SHP77 (cell line): ENCODE results near the gene SOCS1.

ENCODE experiments used
- DNase-seq, 2 experiments: peaks; one replicate each; lab custom pipeline; 2025; lab: John Stamatoyannopoulos, UW

Gene SOCS1

DNA sequence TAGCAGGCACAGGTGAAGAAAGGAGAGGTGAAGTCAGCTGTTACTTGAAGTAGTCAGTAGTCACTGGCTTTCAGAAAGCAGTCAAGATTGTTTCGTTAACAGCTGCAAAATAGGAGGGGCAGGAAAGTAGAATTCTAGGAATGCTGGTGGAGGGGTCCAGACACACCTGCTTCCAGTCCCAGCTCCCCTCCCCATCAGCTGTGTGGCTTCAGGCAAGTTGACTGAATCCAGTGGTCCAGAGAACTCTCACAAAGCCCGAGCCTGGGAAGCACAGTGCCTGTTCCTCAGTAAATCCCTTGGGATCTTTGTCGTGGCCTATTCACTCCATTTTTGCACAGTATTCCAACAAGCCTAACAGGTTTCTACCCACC, 4.6 kb upstream of the SOCS1 start:
- DNase-seq: no peak

DNA sequence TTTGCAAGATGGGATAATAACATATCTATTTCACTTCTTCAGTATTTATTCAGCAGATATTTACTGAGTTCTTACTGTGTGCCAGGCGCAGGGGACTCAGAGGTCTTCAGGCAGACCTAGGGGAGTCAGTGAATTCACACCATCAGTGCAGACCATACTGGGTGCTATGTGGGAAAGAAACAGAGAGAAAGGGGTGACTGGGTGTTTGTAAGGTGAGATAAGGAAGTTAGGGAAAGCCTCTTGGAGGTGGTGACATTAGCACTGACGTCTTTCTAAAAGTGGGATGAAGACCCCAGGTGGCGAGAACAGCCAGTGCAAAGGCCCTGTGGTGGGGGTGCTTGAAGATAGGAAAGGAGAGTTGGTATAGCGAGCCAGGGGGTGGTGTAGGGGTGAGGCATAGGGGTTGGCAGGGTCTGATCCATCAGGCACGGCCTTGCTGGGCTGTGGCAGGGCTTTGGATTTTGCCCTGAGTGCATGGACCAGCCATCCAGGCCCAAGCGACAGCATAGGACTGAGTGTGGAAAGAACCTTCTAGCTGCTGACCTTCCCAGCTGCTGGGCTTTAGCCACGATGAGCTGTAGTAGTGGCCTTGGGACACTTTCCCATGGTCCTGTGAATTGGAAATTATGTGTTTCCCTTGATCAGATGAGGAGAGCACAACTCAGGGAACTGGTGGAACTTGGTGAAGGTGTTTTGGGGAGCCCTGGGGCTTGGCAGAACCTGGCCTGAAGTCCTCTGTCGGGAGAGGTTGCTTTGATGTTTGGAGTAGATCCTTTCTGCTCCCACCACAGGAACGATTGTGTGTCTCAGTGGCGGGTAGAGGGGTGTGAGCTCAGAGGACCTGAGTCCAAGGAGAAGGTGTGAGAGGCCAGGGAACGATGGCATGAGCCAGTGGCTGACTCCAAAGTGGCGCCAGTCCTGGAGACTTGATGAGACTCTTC, 3.9 kb upstream of the SOCS1 start:
- DNase-seq: no peak

DNA sequence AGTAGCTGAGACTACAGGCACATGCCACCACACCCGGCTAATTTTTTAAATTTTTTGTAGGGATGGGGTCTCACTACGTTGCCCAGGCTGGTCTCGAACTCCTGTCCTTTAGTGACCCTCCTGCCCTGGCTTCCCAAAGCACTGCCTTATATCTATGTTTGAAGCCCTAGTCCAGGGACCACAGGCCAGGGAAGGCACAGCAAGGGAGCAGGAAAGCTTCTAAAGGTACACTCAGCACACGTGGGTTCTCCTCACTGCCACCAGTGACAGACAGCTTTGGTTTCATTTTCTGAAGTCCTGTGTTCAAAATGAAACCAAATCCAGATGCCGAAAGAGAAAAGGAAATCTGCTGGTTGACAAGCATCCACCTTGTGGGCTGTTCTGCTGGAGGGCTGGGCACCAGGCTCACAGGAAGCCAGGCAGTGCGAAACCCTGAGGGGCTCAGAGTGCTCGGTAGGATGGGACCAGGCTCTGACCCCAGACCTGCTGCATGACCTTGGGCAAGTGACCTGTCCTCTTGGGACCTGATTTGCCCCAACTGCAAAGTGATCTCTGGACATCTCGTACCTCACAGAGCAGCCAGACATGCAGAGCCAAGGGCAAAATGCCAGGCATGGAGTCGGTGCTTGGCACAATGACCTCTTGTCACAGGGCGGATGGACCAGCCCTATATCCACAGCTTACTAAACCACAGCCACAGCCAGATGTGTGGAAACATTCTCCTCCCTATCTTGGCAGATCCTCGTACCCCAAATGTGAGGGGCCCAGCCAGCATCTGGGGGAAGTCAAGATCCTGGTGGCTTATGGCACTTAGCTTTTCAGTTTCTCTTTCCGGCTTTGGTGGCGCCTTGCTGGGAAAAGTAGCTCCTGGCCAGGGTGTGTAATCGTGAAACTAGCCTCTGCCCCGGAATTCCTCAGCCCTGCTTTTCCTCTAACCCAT, 2.8 kb upstream of the SOCS1 start:
- no peak for DNase-seq

DNA sequence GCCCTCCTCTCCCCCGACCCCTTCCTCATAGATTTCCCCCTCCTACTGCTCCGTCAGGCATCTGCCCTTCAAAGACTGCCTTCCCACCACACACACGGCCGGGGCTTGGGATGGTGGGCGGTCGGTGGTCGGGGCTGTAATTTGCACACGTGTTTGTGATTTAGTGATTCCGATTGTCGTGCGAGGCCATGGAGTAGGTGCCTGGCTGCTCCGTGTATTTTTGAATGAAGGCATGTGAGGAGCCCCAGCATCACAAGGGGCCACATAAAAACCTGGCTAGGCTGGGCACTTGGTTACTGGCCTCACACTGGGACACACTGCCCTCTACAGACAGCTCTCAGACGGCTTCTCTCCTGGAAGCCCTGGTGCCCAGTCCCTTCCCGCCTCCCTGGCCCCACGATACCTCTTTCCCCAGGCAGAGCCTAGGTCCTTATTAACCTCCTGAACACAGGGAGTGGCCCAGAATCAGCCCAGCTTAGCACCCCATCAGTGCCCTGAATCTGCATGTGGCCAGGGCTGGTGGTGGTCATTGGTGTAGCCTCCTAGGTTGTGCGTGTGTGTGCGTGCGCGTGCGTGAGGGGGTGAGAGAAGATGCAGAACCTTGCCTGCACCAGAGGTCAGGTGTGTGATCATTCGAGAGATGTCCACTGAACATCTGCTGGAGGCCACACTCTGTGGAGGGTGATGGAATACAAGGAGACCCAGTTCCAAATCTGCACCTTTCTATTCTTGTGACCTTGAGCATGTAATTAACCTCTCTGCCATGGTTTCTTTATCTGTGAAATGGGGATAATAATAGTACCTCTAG, 1.3 kb upstream of the SOCS1 start:
- DNase-seq: peak; percentile 79 to 82

DNA sequence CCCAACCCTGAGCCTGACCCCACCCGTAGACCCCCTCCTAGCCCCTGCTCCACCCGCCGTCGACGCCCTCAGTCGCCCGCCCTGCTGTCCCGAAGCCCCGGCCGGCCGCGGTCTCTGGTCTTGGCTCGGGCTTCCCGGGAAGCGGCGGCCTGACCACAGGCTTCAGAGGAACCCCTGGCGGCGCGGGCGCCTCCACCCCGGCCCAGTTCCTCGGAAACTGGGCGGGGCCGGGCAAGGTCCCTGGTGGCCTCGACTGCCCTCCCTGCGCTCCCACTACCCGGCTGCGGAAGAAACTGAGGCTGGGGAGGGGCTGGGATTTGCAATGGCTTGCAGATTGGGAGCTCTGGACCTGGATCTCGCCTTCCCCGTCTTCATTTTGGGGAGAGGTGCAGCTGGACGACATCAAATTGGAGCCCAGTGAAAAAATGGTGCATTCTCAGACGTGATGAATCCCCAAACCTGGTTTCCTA, 692 bp upstream of the SOCS1 start:
- no peak for DNase-seq

DNA sequence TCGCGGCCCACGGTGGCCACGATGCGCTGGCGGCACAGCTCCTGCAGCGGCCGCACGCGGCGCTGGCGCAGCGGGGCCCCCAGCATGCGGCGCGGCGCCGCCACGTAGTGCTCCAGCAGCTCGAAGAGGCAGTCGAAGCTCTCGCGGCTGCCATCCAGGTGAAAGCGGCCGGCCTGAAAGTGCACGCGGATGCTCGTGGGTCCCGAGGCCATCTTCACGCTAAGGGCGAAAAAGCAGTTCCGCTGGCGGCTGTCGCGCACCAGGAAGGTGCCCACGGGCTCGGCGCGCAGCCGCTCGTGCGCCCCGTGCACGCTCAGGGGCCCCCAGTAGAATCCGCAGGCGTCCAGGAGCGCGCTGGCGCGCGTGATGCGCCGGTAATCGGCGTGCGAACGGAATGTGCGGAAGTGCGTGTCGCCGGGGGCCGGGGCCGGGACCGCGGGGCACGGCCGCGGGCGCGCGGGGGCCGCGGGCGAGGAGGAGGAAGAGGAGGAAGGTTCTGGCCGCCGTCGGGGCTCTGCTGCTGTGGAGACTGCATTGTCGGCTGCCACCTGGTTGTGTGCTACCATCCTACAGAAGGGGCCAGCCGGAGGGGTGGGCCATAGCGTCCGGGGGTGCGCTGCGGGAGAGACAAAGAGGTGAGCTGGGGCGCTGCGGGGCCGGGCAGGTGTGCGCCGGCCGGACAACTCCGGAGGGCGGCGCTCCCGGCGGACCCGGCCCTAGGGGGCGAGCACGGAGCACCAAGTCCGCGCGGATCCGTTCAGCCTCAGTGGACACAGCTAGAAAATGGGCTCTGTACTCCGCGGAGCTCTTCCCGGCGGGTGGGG, 879 bp downstream of the SOCS1 start:
- peak; percentile 27 to 43 for DNase-seq

DNA sequence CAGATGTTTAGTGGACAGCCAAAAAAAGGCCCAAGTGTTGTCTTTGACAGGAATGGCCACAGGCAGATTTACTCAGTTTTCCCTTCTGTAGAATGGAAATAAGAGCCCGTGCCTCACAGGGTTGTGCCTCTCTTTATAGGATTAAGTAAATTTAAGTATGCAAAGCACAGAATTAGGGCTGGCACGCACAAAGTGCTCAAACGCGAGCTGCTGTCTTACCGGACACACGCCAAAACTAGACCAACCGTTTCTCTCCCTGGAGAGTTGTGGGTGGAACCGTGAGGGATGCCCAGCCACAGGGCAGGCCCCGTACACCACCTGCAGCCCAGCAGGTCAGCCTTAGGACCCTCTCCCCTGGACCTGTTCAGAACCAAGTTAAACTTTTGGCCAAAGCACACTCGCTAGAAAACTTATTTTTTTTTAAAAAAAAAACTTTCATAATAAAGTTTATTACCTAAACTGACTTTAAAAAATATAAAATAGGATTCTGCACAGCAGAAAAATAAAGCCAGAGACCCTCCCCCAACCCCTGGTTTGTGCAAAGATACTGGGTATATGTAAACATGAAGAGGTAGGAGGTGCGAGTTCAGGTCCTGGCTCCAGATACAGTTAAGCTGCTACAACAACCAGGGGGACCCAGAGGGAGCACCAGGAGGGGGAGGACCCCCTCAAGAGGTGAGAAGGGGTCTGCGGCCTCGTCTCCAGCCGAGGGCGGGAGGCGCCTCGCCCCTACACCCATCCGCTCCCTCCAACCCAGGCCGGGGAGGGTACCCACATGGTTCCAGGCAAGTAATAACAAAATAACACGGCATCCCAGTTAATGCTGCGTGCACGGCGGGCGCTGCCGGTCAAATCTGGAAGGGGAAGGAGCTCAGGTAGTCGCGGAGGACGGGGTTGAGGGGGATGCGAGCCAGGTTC, 1.8 kb downstream of the SOCS1 start:
- DNase-seq: no peak

DNA sequence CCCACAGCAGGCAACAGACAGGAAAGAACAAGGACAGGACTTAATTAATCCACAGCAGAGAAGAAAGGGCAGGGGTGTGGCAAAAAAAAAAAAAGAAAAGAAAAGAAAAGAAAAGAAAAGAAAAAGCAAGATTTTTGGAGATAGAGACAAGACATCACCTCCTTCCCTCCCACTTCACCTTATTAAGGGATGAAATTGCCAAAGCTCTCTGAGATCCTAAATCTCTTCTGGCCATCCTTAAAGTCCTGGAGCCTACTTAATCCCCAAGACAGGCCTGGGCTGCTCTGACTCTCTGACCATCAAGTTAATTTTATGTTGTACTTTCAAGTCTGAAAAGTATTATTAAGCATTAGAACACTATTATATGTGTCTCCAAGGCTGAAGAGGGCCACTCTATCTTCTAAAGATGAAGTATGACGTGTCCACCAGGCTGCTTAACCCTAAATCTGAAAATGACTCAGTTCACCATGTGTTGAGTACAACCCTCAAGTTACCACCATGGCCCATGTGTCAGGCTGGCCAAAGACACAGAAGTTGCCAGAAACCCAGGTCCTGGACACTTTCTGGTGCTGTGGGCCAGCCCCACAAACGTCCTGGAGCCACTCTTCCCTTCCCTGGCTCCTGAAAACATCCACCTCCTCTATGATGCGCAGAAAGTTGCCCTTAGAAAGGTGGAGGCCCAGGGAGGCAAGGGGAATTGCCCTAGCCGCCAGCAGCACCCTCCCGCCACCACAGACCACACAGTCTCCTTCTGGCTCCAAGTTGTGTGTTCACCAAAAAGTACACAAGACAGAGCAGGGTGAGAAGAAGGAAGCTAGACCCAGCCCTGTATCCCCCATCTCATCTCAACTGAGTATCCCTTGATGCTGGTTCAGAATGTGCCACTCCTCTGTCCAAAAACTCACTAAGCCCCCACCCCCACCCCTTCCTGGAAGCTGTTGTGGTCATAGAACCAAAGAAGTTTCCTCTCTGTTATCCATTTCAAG, 2.7 kb downstream of the SOCS1 start:
- no peak for DNase-seq

DNA sequence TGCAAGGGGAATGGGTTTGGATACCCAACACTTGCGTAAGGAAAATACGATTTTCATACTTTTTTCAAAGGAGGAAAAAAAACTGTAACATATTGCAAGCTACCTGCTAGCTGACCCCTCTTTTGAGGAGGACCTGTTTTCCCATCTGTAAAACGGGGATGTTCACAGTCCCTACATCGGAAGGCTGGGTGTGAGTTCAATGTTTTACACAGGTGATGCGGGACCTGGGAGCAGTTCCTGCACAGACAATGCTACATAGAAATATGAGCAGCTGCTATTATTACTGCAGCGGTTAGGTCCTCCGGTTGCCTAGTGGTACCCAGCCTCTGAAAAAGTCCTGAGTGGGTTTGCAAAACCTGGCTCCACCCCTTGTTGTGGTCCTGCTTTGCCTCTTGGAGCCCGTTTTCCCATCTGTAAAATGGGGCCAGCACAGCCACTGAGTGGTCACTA, 3.5 kb downstream of the SOCS1 start:
- no peak for DNase-seq

DNA sequence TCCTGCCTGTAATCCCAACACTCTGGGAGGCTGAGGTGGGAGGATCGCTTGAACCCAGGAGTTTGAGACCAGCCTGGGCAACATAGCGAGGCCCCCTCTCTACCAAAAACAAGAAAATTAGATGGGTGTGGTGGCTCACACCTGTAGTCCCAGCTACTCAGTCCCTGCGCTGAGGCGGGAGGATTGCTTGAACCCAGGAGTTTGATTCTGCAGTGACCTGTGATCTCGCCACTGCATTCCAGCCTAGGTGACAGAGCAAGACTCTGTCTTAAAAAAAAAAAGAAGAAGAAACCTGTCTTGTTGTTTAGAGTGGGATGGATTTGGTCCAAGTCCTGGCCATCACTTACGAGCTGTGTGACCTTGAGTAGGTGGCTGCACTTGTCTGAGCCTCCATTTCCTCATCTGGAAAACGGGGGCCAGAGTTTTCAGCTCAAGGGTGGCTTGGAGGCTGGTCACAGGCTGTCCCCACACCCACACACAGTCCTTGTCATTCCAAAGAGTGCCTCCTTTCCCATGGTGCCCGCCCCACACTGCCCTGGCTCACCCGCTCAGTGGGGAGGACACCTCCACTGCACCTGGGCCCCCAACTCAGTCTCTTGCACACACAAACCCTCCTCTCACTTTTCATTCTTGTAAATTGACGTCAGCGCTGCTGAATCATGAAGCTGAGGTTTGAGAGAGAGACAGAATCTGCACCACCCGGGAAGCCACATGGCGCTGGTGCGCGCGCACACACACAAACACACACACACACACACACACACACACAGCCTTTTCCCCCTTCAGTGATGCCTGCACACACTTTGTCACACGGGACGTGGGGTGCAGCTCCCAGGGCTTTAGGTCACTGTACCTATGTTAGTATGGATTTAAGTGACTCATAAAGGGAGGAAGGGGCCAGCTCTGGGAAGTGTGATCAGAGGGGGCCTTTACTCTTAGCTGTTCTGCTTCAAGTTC, 4.2 kb downstream of the SOCS1 start:
- no peak for DNase-seq

DNA sequence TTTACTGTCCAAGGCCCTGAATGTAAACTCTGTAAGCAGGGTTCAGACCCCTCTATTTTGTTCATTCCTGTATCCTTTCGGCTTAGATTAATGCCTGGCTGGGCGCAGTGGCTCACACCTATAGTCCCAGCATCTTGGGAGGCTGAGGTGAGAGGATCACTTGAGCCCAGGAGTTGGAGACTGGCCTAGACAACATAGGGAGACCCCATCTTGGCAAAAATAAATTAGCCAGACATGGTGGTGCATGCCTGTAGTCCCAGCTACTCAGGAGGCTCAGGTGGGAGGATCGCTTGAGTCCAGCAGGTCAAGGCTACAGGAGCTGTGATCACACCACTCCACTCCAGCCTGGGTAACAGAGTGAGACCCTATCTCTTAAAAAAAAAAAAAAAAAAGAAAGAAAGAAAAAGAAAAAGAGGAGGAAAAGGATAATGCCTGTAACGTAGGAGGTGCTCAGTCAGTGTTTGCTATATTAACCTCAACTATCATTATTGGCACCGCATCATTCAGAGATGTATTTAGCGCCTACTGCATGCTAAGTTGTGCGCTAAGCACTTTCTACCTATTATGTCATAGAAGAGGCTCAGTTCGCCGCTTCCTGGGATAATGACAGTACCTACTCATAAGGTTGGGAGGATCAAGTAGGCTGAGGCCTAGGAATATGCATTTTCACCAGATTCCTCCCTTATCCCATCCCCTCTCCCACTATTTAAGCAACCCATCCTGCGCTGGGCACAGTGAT, 5.0 kb downstream of the SOCS1 start:
- no peak for DNase-seq

DNA sequence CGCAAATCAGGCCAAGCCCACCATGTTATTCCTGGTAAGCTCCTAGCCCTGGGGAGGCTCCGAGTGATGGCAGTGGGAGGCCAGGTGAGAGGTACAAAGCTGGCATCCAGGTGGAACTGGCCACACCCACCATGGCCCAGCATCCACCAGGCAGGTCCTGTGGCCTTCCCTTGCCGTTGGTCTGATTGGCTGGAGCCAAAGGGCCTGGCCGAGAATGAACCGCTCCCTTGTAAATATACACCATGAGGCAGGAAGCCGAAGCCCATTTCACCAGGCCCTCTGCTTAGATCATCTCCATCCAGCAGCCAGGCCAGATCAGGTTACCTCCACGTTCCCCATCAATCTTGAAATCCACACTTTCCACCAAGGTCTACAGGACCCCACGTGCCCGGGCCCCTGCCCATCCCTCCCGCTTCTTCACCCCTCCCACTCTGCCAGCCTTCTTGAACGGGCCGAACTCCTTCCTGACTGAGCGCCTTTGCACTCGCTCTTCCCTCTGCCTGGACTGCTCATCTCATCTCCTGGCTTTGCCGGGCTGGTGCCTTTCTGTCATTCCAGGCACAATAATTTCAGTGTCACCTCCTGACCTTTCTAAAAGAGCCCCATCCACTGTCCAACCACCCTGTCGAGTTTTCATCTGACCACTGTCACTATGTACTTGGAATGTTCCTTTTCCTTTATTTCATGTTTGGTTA, 5.8 kb downstream of the SOCS1 start:
- no peak for DNase-seq

DNA sequence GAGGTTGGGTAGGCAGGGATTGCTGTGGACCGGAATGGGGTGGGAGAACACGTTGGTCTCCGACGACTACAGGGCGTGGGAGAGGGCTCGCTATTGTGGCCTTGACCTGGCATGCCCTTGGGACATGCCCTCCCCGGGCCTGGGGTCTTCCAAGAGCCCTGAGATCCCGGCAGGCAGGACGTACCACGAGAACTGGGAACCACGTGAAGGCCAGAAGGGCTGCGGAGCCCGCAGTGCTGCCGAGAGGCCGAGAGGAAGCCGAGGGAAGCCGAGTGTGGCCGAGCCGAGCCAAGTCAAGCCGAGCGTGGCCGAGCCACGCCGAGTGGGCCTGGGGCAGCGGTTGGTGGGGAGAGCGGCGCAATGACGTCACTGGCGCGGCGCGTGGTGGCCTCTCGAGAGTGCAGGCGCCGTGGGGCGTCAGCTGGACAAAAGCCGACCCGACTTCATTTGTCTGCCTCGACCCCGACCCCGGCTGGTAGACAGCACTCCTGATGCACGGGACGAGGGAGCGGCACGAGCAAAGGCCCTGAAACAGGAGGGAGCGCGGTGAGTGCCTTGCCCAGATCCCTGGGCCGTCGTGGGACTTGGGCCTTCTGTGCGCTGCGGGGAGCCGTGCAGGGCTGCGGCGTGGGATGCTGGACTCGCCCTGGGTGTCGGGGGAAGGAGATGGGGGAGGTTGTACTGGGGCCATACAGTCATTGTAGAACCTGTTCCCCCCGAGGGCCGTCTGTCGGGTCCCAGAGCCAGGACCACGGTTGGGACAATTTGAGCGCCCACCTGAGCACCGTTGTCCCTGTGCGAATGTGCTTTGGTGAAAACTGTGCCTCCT, 6.6 kb downstream of the SOCS1 start:
- DNase-seq: no peak

DNA sequence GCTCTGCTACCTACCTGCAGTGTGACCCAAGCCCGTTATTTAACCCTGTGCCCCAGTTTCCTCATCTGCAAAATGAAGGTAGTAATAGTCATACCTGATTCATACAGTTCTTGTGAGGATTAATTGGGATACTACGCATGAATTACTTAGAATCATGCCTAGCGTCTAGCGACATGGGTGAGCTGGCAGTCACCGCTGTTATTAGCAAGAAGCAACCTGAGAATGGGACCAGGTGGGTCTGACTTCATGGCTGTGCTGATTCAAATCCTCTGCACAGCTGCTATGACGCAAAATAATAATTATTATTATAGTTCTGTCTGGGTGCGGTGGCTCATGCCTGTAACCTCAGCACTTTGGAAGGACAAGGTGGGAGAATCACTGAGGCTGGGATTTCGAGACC, 7.9 kb downstream of the SOCS1 start:
- no peak for DNase-seq

DNA sequence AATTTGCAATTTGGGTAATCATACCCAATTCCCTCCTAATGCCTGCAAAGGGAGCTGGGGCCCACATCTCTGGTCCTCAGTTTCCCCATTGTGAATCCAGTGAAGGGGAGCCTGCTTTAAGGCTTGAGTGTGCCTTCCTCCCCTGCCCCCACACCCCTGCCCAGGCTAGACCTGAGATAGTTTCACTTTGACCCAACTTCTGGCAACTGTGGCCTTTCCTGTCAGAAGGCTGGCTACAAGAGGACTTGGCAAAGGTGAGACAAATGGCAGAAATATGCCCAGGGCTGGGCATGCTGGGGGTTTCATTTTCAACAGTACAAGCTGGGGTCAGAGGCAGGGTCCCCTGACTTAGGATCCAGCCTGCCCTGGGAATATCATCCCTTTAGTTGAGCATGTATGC, 10.0 kb downstream of the SOCS1 start:
- no peak for DNase-seq
